PC-9 (cell line): ENCODE measurements around the gene ARHGEF37. TPM values are rescaled to one million over a fixed set of nuclear protein-coding genes. Genes with fewer than 3 reads are reported as not detected.

Source experiments
- BruUV-seq: library from RNA; stranded (reverse); fragments of 400-500 nt; replicated peaks from 2 replicates; lab custom pipeline; 2021; lab: Mats Ljungman, UMichigan
- CTCF ChIA-PET: fragments of 300-600 bp; sonication (Branson Sonifier 250); formaldehyde crosslinking; loops from one replicate; lab custom pipeline; 2022; ENCODE audit warnings: antibody characterized with exemption; lab: Charles Lee
- POLR2A ChIA-PET: fragments of 300-600 bp; sonication (Branson Sonifier 250); formaldehyde crosslinking; loops from one replicate; lab custom pipeline; 2022; ENCODE audit warnings: antibody characterized with exemption; ENCODE audit not compliant: unreplicated experiment; lab: Charles Lee
- DNase-seq, 2 experiments: peaks; one replicate each; pipeline versions ENCODE4 v3.0.0 to v3.0.0-alpha.2; 2015 to 2022; ENCODE audit warnings: mixed read lengths in 1 of 2
- H2AFZ ChIP-seq: fragments of 200-600 bp; sonication (generic); 2 replicates; pipeline ENCODE4 v1.8.1; 2017; ENCODE audit warnings: antibody characterized with exemption
- H3F3A ChIP-seq: fragments of 200-600 bp; sonication (generic); 2 replicates; pipeline ENCODE4 v1.8.1; 2017; ENCODE audit warnings: antibody characterized with exemption, mild to moderate bottlenecking, low read depth; ENCODE audit not compliant: insufficient read depth
- H3K27ac ChIP-seq: fragments of 200-600 bp; sonication (generic); 2 replicates; pipeline ENCODE4 v1.6.1; 2016; ENCODE audit warnings: mixed run types
- H3K27me3 ChIP-seq: fragments of 200-600 bp; sonication (generic); 2 replicates; pipeline ENCODE4 v1.6.1; 2016; ENCODE audit warnings: low read depth, mixed run types; ENCODE audit not compliant: insufficient read depth
- H3K36me3 ChIP-seq: fragments of 200-600 bp; sonication (generic); 2 replicates; pipeline ENCODE4 v1.6.1; 2016; ENCODE audit warnings: low read depth, mixed run types
- H3K4me1 ChIP-seq: fragments of 200-600 bp; sonication (generic); replicated peaks from 2 replicates; pipeline ENCODE4 v1.6.1; 2016; ENCODE audit warnings: mixed run types; ENCODE audit not compliant: insufficient read depth
- H3K4me2 ChIP-seq: fragments of 200-600 bp; sonication (generic); 2 replicates; pipeline ENCODE4 v1.6.1; 2017; ENCODE audit warnings: mixed run types
- H3K4me3 ChIP-seq: fragments of 200-600 bp; sonication (generic); 2 replicates; pipeline ENCODE4 v1.6.1; 2016; ENCODE audit warnings: mixed run types
- H3K79me2 ChIP-seq: fragments of 200-600 bp; sonication (generic); 2 replicates; pipeline ENCODE4 v1.6.1; 2017; ENCODE audit warnings: low read depth, mixed run types
- H3K9me2 ChIP-seq: fragments of 200-600 bp; sonication (generic); 2 replicates; pipeline ENCODE4 v1.8.1; 2017; ENCODE audit warnings: mild to moderate bottlenecking; ENCODE audit not compliant: insufficient read depth
- H3K9me3 ChIP-seq: fragments of 200-600 bp; sonication (generic); 2 replicates; pipeline ENCODE4 v1.8.1; 2016; ENCODE audit warnings: low read depth; ENCODE audit not compliant: insufficient read depth
- H4K20me1 ChIP-seq: fragments of 200-600 bp; sonication (generic); 2 replicates; pipeline ENCODE4 v1.8.1; 2017; ENCODE audit not compliant: insufficient read depth
- EZH2 ChIP-seq: fragments of 200-600 bp; sonication (generic); IDR thresholded peaks from 2 replicates; pipeline ENCODE4 v1.8.0; 2017; ENCODE audit warnings: antibody characterized with exemption, low read depth
- intact Hi-C: fragments of 100-400 bp; cut with micrococcal nuclease; formaldehyde crosslinking; loops from one replicate; pipeline ENCODE4 v1.10.0; 2022; ENCODE audit not compliant: unreplicated experiment
- total RNA-seq: library from RNA; stranded (reverse); gene quantifications from 2 replicates; pipeline ENCODE4 v1.2.3, GENCODE V29; 2021
- TF ChIP-seq, protein P1 (sequence below): fragments of 200-600 bp; sonication (generic); conservative IDR thresholded peaks from 2 replicates; pipeline ENCODE4 v1.6.1; 2017; ENCODE audit warnings: mixed run types, antibody characterized with exemption, mild to moderate bottlenecking, moderate library complexity

ARHGEF37 gene
- total RNA-seq, 1 experiment from 2014 or later: 5.5 TPM

DNA sequence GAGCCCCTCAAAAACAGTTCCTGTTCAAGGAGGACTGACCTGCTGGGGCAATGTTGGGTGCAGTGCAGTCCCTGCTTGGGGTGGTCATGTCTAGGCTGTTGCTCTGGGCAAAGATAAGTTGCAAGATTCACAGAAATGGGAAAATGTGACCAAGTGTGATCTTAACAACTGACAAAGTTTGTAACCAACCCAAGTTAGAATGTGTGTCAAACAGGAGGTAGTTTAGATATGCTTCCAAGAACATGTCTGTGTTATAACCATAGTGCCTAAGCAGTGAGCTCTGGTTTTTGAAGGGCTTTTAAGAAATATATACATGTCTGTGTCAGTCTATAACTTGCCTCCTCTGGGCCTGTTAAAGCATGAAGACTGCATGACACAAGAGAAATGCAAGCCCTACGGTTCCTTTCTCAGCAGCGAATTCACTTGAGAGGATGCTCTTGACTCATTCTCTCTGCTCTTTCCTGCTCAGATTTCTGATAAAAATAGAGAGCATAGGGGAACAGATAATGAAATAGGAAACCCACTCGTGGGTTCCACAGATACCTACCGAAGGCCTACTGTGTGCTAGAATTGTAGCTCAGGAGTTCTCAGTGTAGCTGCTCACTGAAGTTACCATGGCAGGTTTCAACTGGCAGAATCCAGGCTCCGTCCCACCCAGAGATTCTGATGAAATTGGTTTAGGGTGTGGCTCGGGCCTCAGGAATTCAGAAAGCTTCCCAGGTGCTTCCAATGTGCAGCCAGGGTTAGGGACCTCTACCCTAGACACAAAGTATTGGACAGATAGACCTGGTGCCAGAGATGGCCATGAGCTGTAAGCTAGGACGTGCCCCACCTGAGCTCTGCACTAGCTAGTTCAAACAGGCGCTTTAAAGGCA, 52.4 kb downstream of the ARHGEF37 start:
- BruUV-seq: no TSS peak
- no peak for TF ChIP-seq EZH2
- Histone ChIP-seq H3K4me3 (no peak overlapping the region), H3K4me1 (peaks cover 21% of the 10 kb centered on the region), H3K9me2 (no peaks in the 10 kb centered on the region), H3K27ac (no peak overlapping the region), H2AFZ (no peak overlapping the region), H4K20me1 (no peaks in the 10 kb centered on the region), H3K4me2 (no peak overlapping the region), H3K79me2 (no peaks in the 10 kb centered on the region), H3K36me3 (no peaks in the 10 kb centered on the region), H3K9me3 (no peaks in the 10 kb centered on the region), H3K27me3 (no peaks in the 10 kb centered on the region), H3F3A (no peaks in the 10 kb centered on the region; the same call in 1 of the 2 replicates)
- DNase-seq: no peak
- ChIA-PET CTCF (interaction anchor here (0.5 to 1.7 kb wide), 7 partner anchors 26 to 543 kb away, joined by 3 to 7 read pairs (median 4); no protein-coding TSS in a partner anchor), POLR2A (interaction anchor here (0.6 kb wide), 2 partner anchors 98 to 327 kb away, joined by 4 read pairs; partner anchors contain the start of gene SLC26A2)
- intact Hi-C loops: loop anchor here (5.0 to 10.0 kb wide), 4 partner anchors 266 to 721 kb away; partner anchors contain the start of genes SLC26A2 and TCOF1

GRCh38 chr5:149635394-149635793, 54.1 kb downstream of the ARHGEF37 start:
- TF ChIP-seq, protein P1, sequence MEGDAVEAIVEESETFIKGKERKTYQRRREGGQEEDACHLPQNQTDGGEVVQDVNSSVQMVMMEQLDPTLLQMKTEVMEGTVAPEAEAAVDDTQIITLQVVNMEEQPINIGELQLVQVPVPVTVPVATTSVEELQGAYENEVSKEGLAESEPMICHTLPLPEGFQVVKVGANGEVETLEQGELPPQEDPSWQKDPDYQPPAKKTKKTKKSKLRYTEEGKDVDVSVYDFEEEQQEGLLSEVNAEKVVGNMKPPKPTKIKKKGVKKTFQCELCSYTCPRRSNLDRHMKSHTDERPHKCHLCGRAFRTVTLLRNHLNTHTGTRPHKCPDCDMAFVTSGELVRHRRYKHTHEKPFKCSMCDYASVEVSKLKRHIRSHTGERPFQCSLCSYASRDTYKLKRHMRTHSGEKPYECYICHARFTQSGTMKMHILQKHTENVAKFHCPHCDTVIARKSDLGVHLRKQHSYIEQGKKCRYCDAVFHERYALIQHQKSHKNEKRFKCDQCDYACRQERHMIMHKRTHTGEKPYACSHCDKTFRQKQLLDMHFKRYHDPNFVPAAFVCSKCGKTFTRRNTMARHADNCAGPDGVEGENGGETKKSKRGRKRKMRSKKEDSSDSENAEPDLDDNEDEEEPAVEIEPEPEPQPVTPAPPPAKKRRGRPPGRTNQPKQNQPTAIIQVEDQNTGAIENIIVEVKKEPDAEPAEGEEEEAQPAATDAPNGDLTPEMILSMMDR: no peak
- TF ChIP-seq EZH2: no peak
- Histone ChIP-seq H3K36me3 (no peaks in the 10 kb centered on the region), H4K20me1 (no peaks in the 10 kb centered on the region), H3K9me2 (no peaks in the 10 kb centered on the region), H2AFZ (no peak overlapping the region), H3K9me3 (no peaks in the 10 kb centered on the region), H3K79me2 (no peaks in the 10 kb centered on the region), H3K27me3 (no peaks in the 10 kb centered on the region), H3K4me1 (peaks cover 21% of the 10 kb centered on the region), H3K4me3 (no peak overlapping the region), H3K4me2 (no peak overlapping the region), H3K27ac (no peak overlapping the region), H3F3A (no peaks in the 10 kb centered on the region; the same call in 1 of the 2 replicates)
- ChIA-PET POLR2A (no interaction called here), CTCF (no interaction called here)
- no TSS peak for BruUV-seq
- no peak for DNase-seq
- intact Hi-C loops: loop anchor here (5.0 to 10.0 kb wide), 5 partner anchors 329 to 802 kb away; partner anchors contain the start of genes SLC26A2 and TCOF1

- Histone ChIP-seq H3K9me3 (no peaks in the 10 kb centered on the region), H3K4me3 (no peak overlapping the region), H3K27ac (no peak overlapping the region), H2AFZ (no peak overlapping the region), H3F3A (no peaks in the 10 kb centered on the region; the same call in 1 of the 2 replicates), H3K4me2 (no peak overlapping the region), H3K4me1 (peaks cover 21% of the 10 kb centered on the region), H3K9me2 (no peaks in the 10 kb centered on the region), H3K79me2 (no peaks in the 10 kb centered on the region), H4K20me1 (no peaks in the 10 kb centered on the region), H3K36me3 (no peaks in the 10 kb centered on the region), H3K27me3 (no peaks in the 10 kb centered on the region)
- ChIA-PET POLR2A (interaction anchor here (0.5 kb wide), 1 partner anchor 216 kb away, joined by 3 read pairs; no protein-coding TSS in a partner anchor), CTCF (interaction anchor here (0.6 to 1.4 kb wide), 8 partner anchors 17 to 910 kb away, joined by 3 to 5 read pairs (median 3); no protein-coding TSS in a partner anchor)
- intact Hi-C loops: loop anchor here (1.0 to 10.0 kb wide), 8 partner anchors 31 to 801 kb away; partner anchors contain the start of genes SLC26A2 and TCOF1
- no peak for DNase-seq
- no TSS peak for BruUV-seq
- TF ChIP-seq EZH2: no peak
- TF ChIP-seq, protein P1: no peak
These were observed 55.0 kb downstream of the ARHGEF37 start for GRCh38 chr5:149636191-149636860.
